H1 (cell line): Measurements from ENCODE around the gene PIGU. TPM values are rescaled to one million over a fixed set of nuclear protein-coding genes. Genes with fewer than 3 reads are reported as not detected.

ENCODE experiments used
- BACH1 ChIP-seq: IDR thresholded peaks from 2 replicates; pipeline ENCODE4 v1.6.1; 2012; ENCODE audit warnings: low read length, improper control_type of control experiment
- BRCA1 ChIP-seq: IDR thresholded peaks from 2 replicates; pipeline ENCODE4 v1.6.1; 2012; ENCODE audit warnings: low read depth, low read length, improper control_type of control experiment
- CHD1 ChIP-seq: IDR thresholded peaks from 2 replicates; pipeline ENCODE4 v1.6.1; 2012; ENCODE audit warnings: low read depth, low read length, improper control_type of control experiment
- CHD2 ChIP-seq: IDR thresholded peaks from 2 replicates; pipeline ENCODE4 v1.6.1; 2012; ENCODE audit warnings: low read length, improper control_type of control experiment
- CHD7 ChIP-seq: fragments of 300-600 bp; sonication (generic); IDR thresholded peaks from 2 replicates; pipeline ENCODE4 v1.7.1; 2012; ENCODE audit warnings: low read length, moderate library complexity, mild to moderate bottlenecking, inconsistent platforms; ENCODE audit not compliant: insufficient replicate concordance
- EP300 ChIP-seq, 2 experiments: IDR thresholded peaks; 1 replicate in 1 of 2; 2 replicates in 1 of 2; pipeline ENCODE4 v1.6.1; 2011 to 2012; ENCODE audit warnings: low read depth in 2 of 2, low read length in 2 of 2, mild to moderate bottlenecking in 2 of 2, borderline replicate concordance in 1 of 2, inconsistent platforms in 1 of 2, moderate library complexity in 1 of 2
- RBBP5 ChIP-seq: IDR thresholded peaks from 2 replicates; pipeline ENCODE4 v1.7.1; 2012; ENCODE audit warnings: low read depth, mild to moderate bottlenecking, inconsistent platforms, low read length, moderate library complexity, borderline replicate concordance
- polyA plus RNA-seq, 7 experiments: library from polyadenylated mRNA; depleted of rRNA in 3 of 7; stranded (reverse) in 5 of 7; unstranded in 2 of 7; fragments of >200 nt in 5 of 7; fragments of 200-250 nt in 2 of 7; gene quantifications; 1 replicate in 5 of 7; 2 replicates in 1 of 7; 4 replicates in 1 of 7; pipeline versions ENCODE4 v1.2.1 to v1.2.3, GENCODE V29; 2011 to 2013; ENCODE audit warnings: missing spikeins in 2 of 7, mixed read lengths in 2 of 7
- total RNA-seq: library from RNA; stranded (reverse); fragmentation: NEBNext Ultra II Directional; extraction: Animal tissue kit (Norgen Biotek cat#: 25700); gene quantifications from 2 replicates; pipeline ENCODE4 v1.2.1, GENCODE V29; 2021

The PIGU gene
- total and polyA plus RNA-seq, 2 of the 8 experiments (the other 6 are each of a cell fraction or from before 2014, with no cell fraction given): 28.3 to 117 TPM

GRCh38 chr20:34574861-34575260 is 102.0 kb downstream of the PIGU start (continued):
- no peak for TF ChIP-seq CHD1
- TF ChIP-seq BACH1: no peak
- TF ChIP-seq CHD7: no peak
- no peak for TF ChIP-seq EP300 (IDR thresholded peaks at IDR 0.05; ENCODE audit: borderline replicate concordance in 1 of 2, low read depth in 2 of 2, low read length in 2 of 2)
- no peak for TF ChIP-seq RBBP5
- TF ChIP-seq BRCA1: no peak
- TF ChIP-seq CHD2: no peak
